OCI-LY7 (cell line): ENCODE data around the gene ORAI1.

Experiments
- CTCF ChIP-seq: fragments of 200-600 bp; sonication (generic); conservative IDR thresholded peaks from 2 replicates; pipeline ENCODE4 v1.5.1; 2014; ENCODE audit warnings: mild to moderate bottlenecking, antibody characterized with exemption, low read length, moderate library complexity, mixed read lengths
- EZH2phosphoT487 ChIP-seq: fragments of 200-600 bp; sonication (generic); IDR thresholded peaks from 2 replicates; pipeline ENCODE4 v1.6.1; 2018; ENCODE audit warnings: low read depth, borderline replicate concordance, mild to moderate bottlenecking, mixed run types, antibody characterized with exemption, low read length, moderate library complexity, mixed read lengths

GRCh38 chr12:121632069-121632970 is 6.0 kb downstream of the ORAI1 start:
- TF ChIP-seq CTCF = no peak
- TF ChIP-seq EZH2phosphoT487 = no peak
